Upper lobe of right lung (tissue), 1 donor: Measurements from ENCODE around the gene FDX1. TPM values are rescaled to one million over a fixed set of nuclear protein-coding genes. Genes with fewer than 3 reads are reported as not detected.
"Not testable (repeated sequence)": the region's sequence is repeated elsewhere in the genome, so short reads cannot be mapped to it uniquely, and the experiment has no call there.

Experiments
- ATAC-seq: fragments of 200-7000 bp; cut with Tn5 transposase; one replicate; pipeline ENCODE4 v1.9.1; 2020; ENCODE audit warnings: mild to moderate bottlenecking, moderate library complexity
- DNase-seq: peaks from one replicate; pipeline ENCODE4 v3.0.0-alpha.2; 2020
- H3K27ac ChIP-seq: fragments of 200-600 bp; one replicate; pipeline ENCODE4 v1.8.0; 2022
- H3K27me3 ChIP-seq: fragments of 200-600 bp; one replicate; pipeline ENCODE4 v1.8.0; 2022; ENCODE audit warnings: mild to moderate bottlenecking
- H3K36me3 ChIP-seq: fragments of 200-600 bp; one replicate; pipeline ENCODE4 v1.8.0; 2022
- H3K4me1 ChIP-seq: fragments of 200-600 bp; one replicate; pipeline ENCODE4 v1.8.0; 2022
- H3K4me3 ChIP-seq: fragments of 200-600 bp; one replicate; pipeline ENCODE4 v1.8.0; 2022; ENCODE audit warnings: mild to moderate bottlenecking
- H3K9me3 ChIP-seq: fragments of 200-600 bp; one replicate; pipeline ENCODE4 v1.8.0; 2022
- intact Hi-C: fragments of 100-400 bp; cut with DNase I; formaldehyde crosslinking; loops from one replicate; pipeline ENCODE4 v1.11.0; 2022
- total RNA-seq: library from RNA; stranded (reverse); fragmentation: NEBNext Ultra II Directional; extraction: Animal tissue kit (Norgen Biotek cat#: 25700); gene quantifications from one replicate; pipeline ENCODE4 v1.2.1, GENCODE V29; 2021
- TF ChIP-seq, protein P1 (sequence below): fragments of 200-600 bp; IDR thresholded peaks from one replicate; pipeline ENCODE4 v1.8.0; 2022; ENCODE audit warnings: antibody characterized with exemption
- donor health status: DM: no; HTN: yes; CAD: no; lungs with severe emphysema.

The FDX1 gene
- total RNA-seq, 1 donor from 2014 or later, result 21.6 TPM

GRCh38 chr11:110407315-110407714 lies 22.4 kb upstream of the FDX1 start:
- intact Hi-C loops, result no loop called here

GRCh38 chr11:110409174-110409573 lies 20.6 kb upstream of the FDX1 start:
- TF ChIP-seq, protein P1, sequence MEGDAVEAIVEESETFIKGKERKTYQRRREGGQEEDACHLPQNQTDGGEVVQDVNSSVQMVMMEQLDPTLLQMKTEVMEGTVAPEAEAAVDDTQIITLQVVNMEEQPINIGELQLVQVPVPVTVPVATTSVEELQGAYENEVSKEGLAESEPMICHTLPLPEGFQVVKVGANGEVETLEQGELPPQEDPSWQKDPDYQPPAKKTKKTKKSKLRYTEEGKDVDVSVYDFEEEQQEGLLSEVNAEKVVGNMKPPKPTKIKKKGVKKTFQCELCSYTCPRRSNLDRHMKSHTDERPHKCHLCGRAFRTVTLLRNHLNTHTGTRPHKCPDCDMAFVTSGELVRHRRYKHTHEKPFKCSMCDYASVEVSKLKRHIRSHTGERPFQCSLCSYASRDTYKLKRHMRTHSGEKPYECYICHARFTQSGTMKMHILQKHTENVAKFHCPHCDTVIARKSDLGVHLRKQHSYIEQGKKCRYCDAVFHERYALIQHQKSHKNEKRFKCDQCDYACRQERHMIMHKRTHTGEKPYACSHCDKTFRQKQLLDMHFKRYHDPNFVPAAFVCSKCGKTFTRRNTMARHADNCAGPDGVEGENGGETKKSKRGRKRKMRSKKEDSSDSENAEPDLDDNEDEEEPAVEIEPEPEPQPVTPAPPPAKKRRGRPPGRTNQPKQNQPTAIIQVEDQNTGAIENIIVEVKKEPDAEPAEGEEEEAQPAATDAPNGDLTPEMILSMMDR, result no peak
- Histone ChIP-seq H3K9me3 (no peaks in the 10 kb centered on the region), H3K27me3 (no peaks in the 10 kb centered on the region), H3K4me3 (no peak overlapping the region), H3K4me1 (no peaks in the 10 kb centered on the region), H3K27ac (no peak overlapping the region), H3K36me3 (no peaks in the 10 kb centered on the region)
- DNase-seq (no peak), ATAC-seq (peak; percentile 75)
- intact Hi-C loops, result no loop called here

More at GRCh38 chr11:110407315-110407714, 22.4 kb upstream of the FDX1 start:
- H3K4me3 ChIP-seq, result no peak overlapping the region
- H3K36me3 ChIP-seq, result no peaks in the 10 kb centered on the region
- TF ChIP-seq, protein P1, result no peak
- ATAC-seq, result no peak
- H3K4me1 ChIP-seq, result no peaks in the 10 kb centered on the region
- H3K9me3 ChIP-seq, result no peaks in the 10 kb centered on the region
- no peaks in the 10 kb centered on the region for H3K27me3 ChIP-seq
- DNase-seq, result no peak
- no peak overlapping the region for H3K27ac ChIP-seq

- no peaks in the 10 kb centered on the region for H3K9me3 ChIP-seq
- H3K36me3 ChIP-seq, result no peaks in the 10 kb centered on the region
- TF ChIP-seq, protein P1, result no peak
- H3K27me3 ChIP-seq, result no peaks in the 10 kb centered on the region
- no peak overlapping the region for H3K4me3 ChIP-seq
- H3K4me1 ChIP-seq, result no peaks in the 10 kb centered on the region
- intact Hi-C loops, result no loop called here
- ATAC-seq (no peak), DNase-seq (no peak)
- no peak overlapping the region for H3K27ac ChIP-seq
These were observed 19.1 kb upstream of the FDX1 start for GRCh38 chr11:110410651-110411050.

DNA sequence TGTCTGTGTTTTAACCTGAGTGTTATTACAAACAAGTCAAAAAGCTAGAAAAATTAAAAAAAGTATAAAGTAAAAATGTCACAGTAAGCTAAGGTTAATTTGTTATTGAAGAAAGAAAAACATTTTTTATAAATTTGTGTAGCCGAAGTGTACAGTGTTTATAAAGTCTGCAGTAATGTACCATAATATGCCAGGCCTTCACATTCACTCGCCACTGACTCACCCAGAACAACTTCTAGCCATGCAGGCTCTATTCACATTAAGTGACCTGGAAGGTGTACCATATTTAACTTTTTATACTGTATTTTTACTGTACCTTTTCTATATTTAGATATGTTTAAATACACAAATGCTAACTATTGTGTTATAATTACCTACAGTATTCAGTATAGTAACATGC lies 14.7 kb upstream of the FDX1 start:
- Histone ChIP-seq H3K27ac (no peak overlapping the region), H3K9me3 (no peaks in the 10 kb centered on the region), H3K4me3 (no peak overlapping the region), H3K4me1 (no peaks in the 10 kb centered on the region), H3K36me3 (no peaks in the 10 kb centered on the region), H3K27me3 (no peaks in the 10 kb centered on the region)
- DNase-seq (no peak), ATAC-seq (no peak)
- intact Hi-C loops, result no loop called here
- TF ChIP-seq, protein P1, result no peak

GRCh38 chr11:110421658-110422057 lies 8.1 kb upstream of the FDX1 start:
- H3K27me3 ChIP-seq, DNase-seq, ATAC-seq, H3K9me3 ChIP-seq, H3K4me3 ChIP-seq, H3K27ac ChIP-seq, H3K36me3 ChIP-seq, H3K4me1 ChIP-seq, intact Hi-C loops: not testable (repeated sequence)

DNA sequence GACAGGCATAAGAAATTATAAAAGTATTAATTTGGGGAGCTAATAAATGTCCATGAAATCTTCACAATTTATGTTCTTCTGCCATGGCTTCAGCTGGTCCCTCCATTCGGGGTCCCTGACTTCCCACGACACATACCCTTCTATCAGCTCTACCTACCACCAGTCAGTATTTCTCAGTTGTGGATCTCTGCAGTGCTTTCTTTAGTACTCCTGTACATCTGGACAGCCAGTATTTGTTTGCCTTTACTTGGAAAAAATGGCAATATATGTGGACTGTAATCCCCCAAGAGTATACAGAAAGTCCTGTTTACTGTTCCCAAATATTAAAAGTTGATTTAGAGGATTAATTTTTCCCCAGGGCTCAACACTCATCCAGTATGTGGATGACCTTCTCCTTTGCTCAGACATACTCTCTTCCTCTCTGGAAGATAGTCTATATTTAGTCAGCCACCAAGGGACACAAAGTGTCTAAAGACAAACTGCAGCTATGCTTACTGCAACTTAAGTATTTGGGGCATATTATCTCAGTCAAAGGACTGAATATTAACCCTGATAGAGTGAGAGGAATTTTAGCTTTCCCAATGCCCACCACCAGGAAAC lies 7.3 kb upstream of the FDX1 start:
- Histone ChIP-seq H3K27ac (no peak overlapping the region), H3K27me3 (no peaks in the 10 kb centered on the region), H3K9me3 (no peaks in the 10 kb centered on the region), H3K4me1 (no peaks in the 10 kb centered on the region), H3K4me3 (no peak overlapping the region), H3K36me3 (no peaks in the 10 kb centered on the region)
- no peak for ATAC-seq
- intact Hi-C loops, result no loop called here
- DNase-seq, result no peak
- TF ChIP-seq, protein P1, result no peak
